NCI-H2081 (cell line): ENCODE measurements around the gene NLK.

Experiments
- DNase-seq, 2 experiments: peaks; one replicate each; lab custom pipeline; 2025; lab: John Stamatoyannopoulos, UW

The NLK gene

DNA sequence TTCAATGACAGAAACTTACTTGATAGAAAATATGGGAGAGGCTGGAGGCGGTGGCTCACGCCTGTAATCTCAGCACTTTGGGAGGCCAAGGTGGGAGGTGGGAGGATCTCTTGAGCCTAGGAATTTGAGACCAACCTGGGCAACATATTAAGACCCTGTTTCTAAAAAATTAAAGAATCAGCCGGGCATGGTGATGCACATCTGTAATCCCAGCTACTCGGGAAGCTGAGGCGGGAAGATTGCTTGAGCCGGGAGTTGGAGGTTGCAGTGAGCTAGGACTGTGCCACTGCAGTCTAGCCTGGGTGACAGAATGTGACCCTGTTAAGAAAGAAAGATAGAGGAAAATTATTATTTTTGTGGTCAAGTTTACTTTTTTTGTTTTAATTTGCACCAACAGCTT is 2.1 kb upstream of the NLK start:
- DNase-seq: no peak

DNA sequence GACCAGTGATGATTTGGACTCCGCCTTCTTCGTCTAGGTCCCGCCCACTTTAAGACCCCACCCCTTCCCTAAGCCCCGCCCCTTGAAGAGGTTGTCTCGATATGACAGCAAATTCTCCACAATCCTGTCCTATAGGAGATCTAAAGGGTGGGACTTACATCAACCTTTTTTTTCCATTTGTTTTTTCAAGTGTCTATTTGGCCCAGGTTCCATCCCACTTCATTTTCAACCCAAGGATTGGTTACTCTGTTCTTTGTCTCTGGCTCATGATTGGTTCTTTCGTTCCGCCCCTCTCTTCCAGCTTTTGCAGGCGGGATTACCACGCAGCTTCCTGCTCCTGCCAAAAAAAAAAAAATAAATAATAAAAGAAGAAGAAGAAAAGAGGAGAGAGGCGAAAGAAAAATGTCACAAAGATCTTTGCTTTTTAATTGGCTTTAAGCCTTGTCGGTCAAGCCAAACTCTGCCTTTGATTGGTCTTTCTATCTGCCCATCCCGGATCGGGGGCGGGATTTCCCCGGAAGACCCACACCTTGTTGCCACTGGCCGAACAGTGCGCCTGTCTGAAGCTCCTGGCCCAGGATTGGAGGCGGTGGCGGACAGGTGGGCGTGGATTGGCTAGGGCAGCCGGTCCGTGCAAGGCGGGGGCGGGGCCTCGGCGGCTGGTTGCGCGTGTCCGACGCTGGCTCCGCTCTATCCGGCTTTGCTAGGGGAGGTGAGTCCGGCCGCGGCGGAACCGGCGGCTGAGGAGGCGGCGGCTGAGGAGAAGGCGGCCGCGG is 1.2 kb upstream of the NLK start:
- DNase-seq: peak; percentile 95 to 97

DNA sequence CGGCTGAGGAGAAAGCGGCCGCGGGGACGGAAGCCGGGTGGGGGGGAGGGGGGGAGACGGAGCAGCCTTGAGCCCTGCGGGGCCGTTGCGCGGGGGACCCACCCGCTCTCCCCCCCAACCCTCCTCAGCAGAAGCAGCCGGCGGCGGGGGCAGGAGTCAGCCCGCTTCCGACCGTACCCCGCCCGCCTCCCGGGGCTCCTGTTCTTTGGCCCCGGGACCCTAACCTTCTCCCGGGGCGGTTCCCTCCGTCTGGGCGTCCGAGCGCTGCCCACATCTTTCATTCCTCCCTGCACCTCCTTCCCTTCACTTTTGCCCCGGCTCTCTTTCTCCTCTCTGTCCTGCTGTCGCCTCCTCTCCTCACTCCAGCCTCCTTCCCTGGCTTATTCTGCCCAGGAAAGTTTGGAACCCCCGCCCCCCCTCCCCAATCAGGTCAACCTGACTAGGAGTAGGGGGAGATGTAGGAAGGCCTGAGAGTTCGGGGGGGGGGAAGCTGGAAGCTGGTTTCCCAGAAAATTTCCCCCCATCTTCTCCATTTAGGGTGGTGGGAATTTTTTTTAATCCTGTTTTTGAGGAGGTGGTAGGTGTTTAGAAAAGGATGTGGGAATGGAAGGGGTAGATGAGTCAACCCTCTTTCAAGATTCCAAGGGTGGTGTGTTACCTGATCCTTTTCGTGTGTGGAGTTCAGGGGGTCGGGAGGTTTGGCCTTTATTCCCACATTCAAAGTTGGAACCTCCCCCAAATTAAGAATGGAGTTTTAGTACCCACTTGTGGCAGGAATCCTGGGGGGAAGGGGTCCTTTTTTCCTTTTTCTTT is 427 bp upstream of the NLK start:
- DNase-seq: no peak

DNA sequence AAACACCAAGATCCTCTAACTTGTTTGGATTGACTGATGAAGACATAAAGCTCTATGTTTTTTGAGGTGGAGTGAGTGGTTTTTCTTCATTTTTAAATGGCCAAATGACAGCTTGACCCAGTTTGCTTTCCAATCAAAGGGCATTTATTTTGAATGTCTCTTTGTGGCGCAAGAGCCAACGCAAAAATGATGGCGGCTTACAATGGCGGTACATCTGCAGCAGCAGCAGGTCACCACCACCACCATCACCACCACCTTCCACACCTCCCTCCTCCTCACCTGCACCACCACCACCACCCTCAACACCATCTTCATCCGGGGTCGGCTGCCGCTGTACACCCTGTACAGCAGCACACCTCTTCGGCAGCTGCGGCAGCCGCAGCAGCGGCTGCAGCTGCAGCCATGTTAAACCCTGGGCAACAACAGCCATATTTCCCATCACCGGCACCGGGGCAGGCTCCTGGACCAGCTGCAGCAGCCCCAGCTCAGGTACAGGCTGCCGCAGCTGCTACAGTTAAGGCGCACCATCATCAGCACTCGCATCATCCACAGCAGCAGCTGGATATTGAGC is 329 bp downstream of the NLK start:
- DNase-seq: peak in 1 of 2 experiments; percentile 5

DNA sequence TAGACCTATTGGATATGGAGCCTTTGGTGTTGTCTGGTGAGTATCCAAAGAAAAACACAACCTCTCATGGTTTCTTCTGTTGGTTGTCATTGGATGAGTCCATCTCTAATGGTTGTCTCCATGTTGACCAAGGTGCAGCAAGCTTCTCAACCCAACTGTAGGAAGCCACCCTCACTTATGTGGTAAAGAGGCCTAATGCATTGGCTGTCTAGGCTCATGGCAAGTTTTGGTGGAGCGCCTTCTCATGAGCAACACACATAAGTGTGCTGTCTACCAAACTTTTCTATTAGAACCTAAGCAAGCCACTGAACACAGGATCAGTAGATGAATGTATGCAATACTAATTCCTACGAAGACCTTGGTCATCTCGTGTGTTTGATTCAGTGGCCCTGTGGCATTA is 819 bp downstream of the NLK start:
- DNase-seq: no peak

DNA sequence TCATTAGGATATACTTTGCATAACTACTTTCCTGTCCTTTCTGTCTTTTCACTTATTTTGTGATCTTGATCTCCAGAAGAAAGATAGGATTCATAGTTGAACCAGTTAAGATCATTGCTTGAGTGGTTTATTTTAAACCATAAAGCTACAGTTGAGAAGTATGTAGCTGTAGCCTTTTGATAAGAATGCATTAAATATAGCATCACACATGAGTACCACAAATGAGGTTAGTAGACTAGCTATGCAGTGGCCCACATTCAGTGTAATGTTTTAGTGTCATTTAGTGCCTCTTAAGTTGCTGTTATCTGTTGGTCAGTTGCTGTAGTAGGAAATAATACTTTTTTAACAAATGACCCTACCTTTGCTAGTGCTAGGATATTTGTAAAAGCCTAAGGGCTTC is 1.3 kb downstream of the NLK start:
- DNase-seq: no peak

DNA sequence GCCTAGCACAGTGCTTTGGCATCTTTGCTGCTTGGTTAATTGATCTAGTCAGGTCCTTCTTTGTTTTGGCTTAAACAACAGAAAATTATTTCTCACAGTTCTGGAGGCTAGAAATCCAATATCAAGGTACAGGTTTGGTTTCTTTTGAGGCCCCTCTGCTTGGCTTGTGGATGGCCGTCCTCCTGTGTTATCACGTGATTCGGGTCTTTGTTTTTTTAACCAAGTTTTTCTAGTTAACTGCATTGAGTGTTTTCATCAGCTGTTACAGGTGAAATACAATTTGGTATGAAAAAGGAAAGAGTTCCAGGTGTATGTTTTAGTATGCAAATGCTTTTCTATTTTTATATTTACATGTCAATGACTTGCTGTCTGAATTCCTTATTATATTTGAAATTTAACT is 2.8 kb downstream of the NLK start:
- no peak for DNase-seq

DNA sequence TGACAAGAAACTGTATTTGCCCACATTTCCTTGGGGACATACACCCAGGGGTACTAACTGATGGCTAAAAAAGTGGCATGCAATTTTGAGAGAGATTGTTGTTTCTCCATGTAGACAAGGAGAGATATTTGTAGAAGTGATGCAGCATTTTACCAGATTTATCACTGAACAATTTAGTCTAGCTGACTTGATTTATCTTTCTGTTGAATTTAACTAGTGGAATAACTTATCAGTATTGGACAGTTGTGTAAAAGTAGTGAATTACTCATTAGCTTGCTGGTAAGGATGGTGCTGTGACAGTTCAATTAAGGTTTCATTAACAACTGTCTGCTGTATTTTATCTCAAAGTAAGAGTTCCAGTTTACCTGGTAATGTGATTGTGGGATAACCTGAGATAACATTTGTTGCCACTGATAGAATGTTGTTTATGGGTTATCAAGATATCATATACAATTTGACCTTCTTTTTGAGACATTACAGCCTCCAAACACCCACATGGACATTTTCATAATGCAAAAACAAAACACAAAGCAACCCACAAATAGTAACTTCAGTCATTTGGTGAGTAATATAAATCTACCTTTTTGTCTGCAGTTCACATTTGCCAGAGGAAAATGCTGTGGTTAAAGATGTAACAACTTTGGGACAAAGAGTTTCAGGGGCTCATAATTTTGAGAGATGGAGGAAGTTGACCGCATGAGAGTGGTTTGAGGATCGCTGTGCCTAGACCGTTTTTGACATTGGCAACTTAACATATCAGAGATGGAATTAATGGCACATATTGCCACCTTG is 3.8 kb downstream of the NLK start:
- DNase-seq: no peak

DNA sequence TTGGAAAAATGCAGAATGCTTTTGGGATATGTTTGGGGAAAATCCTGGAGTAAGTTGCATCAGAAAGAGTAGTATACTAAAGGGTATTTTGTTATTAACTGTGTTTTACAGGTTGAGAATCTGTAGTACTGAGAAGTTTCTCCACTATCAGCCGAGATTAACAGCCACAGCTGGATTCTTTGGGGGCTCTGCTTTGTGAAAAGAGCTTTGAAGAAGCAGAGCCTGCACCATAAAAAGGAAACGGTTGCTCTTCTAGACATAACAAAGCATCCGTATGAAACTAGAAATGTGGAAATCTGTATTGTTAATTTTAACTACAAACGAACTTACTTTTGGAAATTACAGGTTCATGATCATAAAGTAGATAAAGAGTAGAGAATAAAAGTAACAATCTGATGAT is 5.3 kb downstream of the NLK start:
- no peak for DNase-seq

DNA sequence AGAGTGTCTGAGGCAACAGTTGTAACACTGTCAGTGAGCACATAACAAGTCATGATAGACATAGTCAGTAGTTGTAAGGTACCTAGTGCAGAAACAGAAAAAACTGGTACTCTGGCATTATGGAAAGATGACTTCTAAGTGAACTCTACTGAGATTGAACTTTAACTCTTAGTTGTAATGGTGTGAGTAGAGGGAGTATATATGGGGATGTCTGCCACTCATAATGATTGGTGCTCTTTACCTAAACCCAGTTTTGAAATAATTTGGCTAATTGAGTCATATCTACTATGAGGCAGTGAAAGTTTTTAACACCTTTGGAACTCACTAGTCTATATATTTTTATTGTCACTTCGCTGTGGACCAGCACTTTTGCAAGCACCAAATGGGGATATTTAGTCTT is 6.6 kb downstream of the NLK start:
- no peak for DNase-seq

DNA sequence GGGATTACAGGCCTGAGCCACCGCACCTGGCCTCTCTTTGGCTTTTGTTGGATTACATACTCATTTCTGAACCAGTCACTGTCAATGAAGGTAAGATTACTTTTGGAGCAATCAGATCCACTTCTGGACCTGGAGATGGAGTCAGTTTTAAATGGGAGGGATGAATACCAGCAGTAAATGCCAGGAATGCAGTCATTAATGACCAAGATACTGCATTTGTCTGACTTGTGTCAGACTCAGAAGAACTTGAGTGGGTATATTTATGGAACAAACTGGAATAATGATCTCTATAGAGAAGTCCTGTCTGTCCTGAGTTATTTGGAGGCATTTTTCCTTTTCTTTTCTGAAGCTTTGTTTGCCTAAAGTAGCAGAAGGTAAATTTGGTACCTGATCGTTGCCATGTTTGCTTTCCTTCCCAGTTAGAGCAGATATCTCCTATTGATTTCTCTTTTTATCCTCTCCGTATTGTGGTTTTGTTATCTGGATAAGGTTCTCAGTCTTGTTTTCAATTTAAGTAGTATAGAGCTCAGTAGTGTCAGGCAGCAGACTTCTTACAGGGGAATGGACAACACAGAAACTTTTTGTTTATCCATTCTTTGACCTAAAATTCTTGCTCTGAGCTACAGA is 10.7 kb downstream of the NLK start:
- no peak for DNase-seq

DNA sequence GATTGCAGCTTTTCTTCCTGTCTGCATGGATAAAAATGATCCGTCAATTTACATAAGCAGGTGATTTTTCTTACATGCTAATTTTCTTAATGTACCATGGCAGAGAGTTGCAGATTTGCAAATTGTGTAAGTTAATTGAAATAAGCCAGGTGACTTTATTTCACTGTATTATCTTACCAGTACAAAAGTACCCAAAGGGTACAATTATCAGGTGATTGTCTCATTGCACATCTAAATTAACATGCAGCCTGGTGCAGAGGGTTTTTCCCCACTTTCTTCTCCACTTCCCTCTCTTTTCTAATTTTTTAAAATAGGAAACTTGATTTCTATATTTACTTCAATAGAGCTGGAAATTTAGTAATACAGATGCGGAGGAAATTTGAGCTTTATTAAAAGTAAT is 11.2 kb downstream of the NLK start:
- DNase-seq: no peak

DNA sequence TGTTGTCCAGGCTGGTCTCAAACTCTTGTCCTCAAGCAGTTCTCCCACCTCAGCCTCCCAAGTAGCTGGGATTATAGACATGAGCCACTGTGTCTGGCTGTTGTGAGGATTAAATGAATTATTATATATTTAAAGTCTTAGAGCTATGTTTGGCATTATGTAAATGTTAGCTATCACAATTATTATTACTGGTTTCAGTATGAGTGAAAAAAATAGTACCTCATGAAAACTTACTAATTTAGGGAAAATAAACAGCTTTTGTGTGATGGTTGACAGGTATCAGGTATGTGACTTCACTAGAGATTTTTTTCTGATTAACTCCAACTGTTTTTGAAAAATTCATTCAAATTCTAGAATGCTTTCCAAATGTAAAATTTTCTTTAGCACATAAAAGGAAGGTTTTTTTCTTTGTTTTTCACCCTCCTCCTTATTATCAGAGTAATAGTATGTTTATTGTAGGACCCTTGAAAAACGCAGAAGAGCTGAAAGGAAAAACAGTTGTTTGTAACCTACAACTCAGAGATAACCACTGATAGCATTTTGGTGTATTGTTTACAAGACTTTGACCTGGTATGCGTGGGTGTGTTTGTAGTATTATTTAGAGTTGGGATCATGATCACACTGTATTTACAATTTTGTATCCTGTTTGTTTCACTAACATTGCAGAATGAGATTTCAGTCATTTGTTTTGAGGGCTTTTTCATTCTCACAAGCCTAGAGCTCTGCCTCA is 13.2 kb downstream of the NLK start:
- no peak for DNase-seq

DNA sequence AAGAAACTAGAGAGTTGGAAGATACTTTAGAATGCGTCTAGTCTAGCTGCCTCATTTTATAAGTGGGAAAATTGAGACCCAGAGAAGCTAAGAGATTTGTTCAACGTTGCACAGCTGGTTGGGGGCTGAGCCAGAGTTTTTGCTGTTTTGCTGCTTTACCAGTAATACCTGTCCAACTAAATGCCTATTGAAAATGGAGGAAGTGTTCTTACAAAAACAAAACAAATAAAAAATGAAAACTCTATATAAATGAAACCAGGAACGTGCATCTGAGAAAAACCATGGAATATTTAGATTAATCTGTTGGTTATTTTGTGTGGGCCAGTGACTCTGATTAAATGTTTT is 13.8 kb downstream of the NLK start:
- no peak for DNase-seq

DNA sequence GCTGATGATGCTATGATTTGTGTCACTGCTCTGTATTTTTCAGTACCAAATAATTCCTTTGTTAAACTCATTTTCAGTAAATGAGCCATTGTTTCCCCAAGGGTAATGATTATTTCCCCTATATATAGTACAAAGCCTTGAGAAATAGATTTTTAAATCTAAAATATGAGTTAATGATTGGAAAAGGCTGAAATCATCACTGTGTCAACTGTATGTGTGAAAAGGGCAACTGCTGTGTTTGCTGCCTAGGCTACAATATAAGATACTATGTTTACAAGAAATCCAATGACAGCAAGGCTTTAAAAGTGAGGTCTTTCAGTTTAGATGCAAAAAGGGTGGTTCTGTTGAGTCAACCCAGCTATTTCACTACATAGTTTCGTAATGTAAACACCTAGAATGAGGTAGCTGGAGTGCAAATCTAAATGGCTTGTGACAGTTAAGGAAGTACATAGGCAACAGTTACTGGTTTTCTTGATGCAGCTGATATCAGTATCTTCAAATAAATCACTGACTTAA is 15.3 kb downstream of the NLK start:
- no peak for DNase-seq

DNA sequence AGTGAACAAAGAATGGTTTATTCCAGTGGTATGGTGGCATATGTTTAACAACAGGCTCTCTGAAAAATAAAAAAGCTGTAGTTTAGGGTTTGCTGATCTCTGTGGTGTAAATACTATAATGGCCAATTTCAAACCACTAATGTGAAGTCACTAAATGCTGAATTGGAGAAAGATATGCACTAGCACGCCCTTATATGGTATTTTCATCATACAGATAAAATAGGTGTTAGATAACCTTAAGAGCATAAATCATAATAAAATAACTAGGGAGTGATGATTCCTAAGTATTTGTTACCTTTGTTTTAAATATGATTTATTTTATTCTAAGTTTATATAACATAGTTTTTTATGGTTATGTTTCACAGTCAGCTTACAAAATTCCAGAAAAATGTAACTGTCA is 17.2 kb downstream of the NLK start:
- DNase-seq: no peak

DNA sequence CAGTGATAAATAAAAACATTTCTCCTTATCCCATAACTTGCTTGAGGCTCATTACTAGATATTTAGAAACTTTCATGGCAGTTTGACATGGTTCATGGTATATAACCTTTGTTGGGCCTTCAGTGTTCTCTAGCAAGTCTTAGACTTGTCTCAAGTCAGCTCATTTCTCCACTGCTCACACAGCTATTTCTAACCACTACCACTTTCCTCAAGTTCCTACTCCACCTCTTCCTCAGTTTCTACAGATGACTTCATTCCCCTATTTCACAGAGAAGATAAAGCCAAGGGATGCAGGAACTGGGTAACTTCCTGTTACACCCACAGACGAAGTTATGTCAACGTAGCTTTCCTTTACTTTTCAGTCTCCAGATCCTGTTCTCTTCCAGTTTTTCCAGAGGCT is 23.2 kb downstream of the NLK start:
- DNase-seq: no peak

DNA sequence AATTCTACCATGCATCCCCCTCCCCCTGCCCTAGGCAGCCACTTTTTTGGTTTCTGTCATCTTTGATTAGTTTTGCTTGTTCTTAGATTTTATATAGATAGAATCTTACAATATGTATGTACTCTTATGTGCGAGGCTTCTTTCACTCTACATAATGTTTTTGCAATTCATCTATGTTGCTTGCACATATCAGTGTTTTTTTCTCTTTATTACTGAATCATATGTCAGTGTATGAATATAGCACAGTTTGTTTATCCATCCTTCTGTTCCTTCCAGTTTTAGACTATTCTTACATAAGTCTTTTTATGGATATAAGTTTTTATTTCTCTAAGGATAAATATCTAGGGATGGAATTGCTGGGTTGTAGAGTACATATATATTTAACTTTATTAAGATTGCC is 26.6 kb downstream of the NLK start:
- no peak for DNase-seq

DNA sequence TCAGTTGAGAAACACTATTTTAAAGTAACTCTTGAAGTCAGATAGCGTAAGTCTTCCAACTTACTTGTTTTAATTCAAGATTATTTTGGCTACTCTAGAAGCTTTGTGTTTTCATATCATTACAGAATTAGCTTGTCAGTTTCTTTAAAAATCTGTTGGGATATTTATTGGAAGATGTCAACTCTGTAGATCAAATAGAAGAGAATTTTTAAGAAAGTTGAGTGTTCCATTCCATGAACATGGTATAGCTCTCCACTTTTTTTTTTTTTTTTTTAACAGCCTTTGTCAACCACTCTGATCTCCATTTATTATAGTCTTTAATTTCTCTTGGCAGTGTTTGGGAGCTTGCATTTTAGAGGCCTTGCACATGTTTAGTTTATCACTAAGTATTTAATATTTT is 28.7 kb downstream of the NLK start:
- no peak for DNase-seq

DNA sequence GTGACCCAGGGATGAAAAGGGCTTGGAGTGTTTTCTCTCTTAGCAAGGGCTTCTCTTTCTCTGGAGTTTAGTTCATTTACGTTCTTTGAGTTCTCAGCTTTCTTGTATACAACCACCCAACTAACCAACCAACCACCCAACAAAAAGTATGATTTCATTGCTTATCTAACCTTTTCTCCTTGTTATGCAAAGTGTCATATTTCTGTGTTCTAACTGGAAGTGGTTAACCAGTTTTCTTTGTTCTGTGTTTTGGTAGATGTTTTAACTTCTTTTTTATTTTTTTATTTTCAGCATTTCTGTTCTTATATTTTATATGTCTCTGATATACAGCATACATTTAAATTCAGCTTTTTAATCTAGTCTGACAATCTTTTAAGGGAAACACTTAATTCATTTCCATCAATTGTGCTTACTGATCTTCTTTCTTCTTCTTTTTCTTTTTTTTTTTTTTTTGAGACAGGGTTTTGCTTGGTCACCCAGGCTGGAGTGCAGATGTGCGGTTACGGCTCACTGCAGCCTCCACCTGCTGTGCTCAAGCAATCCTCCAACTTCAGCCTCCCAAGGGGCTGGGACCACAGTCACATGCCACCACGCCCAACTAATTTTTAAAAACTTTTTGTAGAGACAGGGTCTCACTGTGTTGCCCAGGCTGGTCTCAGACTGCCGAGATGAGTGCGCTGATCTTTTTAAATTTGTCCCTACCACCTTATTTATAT is 29.6 kb downstream of the NLK start:
- DNase-seq: no peak
